Measurements from ENCODE around the gene SCAP.

SCAP gene

DNA sequence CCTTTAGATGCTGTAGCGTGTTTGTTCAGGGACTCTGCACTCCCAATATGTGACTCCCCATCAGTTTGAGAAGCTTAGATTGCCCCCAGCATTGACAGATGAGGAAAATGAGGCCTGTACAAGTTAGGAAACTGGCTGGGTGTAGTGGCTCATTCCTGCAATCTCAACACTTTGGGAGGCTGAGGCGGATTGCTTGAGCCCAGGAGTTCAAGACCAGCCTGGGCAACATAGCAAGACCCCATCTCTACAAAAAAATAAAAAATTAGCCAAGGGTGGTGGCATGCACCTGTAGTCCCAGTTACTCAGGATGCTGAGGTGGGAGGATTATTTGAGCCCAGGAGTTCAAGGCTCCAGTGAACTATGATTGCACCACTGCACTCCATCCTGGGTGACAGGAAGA is 108.9 kb downstream of the SCAP start:
- no peak for DNase-seq

DNA sequence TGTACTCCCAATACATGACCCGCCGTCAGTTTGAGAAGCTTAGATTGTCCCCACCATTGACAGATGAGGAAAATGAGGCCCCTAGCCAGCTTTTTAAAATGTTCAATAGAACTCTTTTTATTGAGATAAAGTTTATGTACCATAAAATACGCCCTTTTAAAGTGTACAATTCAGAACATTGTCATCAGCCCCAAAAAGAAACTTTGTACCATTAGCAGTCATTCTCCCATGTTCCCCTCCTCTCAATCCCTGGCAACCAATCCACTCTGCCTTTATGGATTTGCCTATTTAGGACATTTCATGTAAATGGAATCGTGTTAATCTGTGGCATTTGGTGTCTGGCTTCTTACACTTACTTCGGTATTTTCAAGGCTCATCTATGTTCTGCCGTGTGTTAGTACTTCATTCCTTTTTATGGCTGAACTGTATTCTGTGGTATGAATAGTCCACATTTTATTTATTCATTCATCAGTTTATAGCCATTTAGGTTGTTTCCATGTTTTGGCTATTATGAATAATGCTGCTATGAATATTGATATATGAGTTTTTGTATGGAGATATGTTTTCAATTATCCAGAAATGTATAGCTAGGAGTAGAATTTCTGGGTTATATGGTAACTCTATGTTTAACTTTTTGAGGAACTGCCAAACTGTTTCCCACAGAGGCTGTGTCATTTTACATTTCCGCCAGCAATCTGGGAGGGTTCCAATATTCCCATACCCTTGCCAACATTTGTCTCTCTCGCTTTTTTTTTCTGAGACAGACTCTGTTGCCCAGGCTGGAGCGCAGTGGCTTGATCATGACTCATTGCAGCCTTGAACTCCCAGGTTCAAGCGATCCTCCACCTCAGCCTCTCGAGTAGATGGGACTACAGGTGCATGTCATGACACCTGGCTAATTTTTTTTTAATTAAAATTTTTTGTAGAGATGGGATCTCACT is 110.3 kb downstream of the SCAP start:
- DNase-seq: peak in 1 of 56 donors; percentile 5
